GM12878 (cell line): ENCODE results near the gene FLT4. TPM values are rescaled to one million over a fixed set of nuclear protein-coding genes. Genes with fewer than 3 reads are reported as not detected.

Experiments
- ATAC-seq: fragments of 200-7000 bp; cut with Tn5 transposase; 3 replicates; pipeline ENCODE4 v1.9.1; 2020; ENCODE audit warnings: mild to moderate bottlenecking, moderate library complexity
- BruUV-seq: library from RNA; stranded (reverse); fragments of 400-500 nt; replicated peaks from 2 replicates; lab custom pipeline; 2021; lab: Mats Ljungman, UMichigan
- CTCF ChIA-PET: fragments of 300-600 bp; sonication (Branson Sonifier 250); formaldehyde crosslinking; extraction: SDS; loops from one replicate; lab custom pipeline; 2021; ENCODE audit warnings: inconsistent platforms; lab: Yijun Ruan, JAX
- POLR2A ChIA-PET: fragments of 350-600 bp; formaldehyde crosslinking; extraction: SDS; loops from one replicate; lab custom pipeline; 2021; ENCODE audit warnings: inconsistent platforms; lab: Charles Lee
- RAD21 ChIA-PET: fragments of 300-600 bp; sonication (Branson Sonifier 250); formaldehyde crosslinking; loops from one replicate; lab custom pipeline; 2023; ENCODE audit warnings: antibody characterized with exemption; ENCODE audit not compliant: unreplicated experiment; lab: Charles Lee
- SMC1A ChIA-PET: fragments of 300-600 bp; sonication (Branson Sonifier 250); formaldehyde crosslinking; loops from one replicate; lab custom pipeline; 2023; ENCODE audit not compliant: unreplicated experiment, uncharacterized antibody; lab: Charles Lee
- DNase-seq: peaks from one replicate; pipeline ENCODE4 v3.0.0-alpha.2; 2011; ENCODE audit warnings: low read depth, low spot score
- FAIRE-seq: peaks from 3 replicates; lab custom pipeline; 2011; peaks lifted over from hg19 to GRCh38; lab: Jason Lieb, UNC
- H2AFZ ChIP-seq: 2 replicates; pipeline ENCODE4 v1.6.0; 2011; ENCODE audit warnings: low read depth, low read length, control low read depth; ENCODE audit not compliant: control insufficient read depth
- H3K27ac ChIP-seq: 2 replicates; pipeline ENCODE4 v1.5.1; 2011; ENCODE audit warnings: control low read depth; ENCODE audit not compliant: control insufficient read depth, insufficient read depth
- H3K27me3 ChIP-seq, 2 experiments: replicated peaks in 1 of 2; 2 replicates each; pipeline versions ENCODE4 v1.6.0 to v1.6.1; 2011; ENCODE audit warnings: low read length in 1 of 2; ENCODE audit not compliant: control insufficient read depth in 2 of 2, insufficient read depth in 2 of 2
- H3K36me3 ChIP-seq, 2 experiments: 2 replicates each; pipeline ENCODE4 v1.5.1; 2011; ENCODE audit warnings: low read length in 1 of 2; ENCODE audit not compliant: control insufficient read depth in 2 of 2, insufficient read depth in 2 of 2
- H3K4me1 ChIP-seq: 2 replicates; pipeline ENCODE4 v1.6.1; 2011; ENCODE audit warnings: mild to moderate bottlenecking, low read length, moderate library complexity, mixed read lengths; ENCODE audit not compliant: control insufficient read depth, insufficient read depth
- H3K4me2 ChIP-seq: 2 replicates; pipeline ENCODE4 v1.6.0; 2011; ENCODE audit warnings: control low read depth; ENCODE audit not compliant: control insufficient read depth, insufficient read depth
- H3K4me3 ChIP-seq: fragments of 200-600 bp; sonication (generic); 2 replicates; pipeline ENCODE4 v1.5.1; 2016
- H3K79me2 ChIP-seq: 2 replicates; pipeline ENCODE4 v1.6.0; 2011; ENCODE audit warnings: low read length; ENCODE audit not compliant: control insufficient read depth, insufficient read depth
- H3K9ac ChIP-seq: 2 replicates; pipeline ENCODE4 v1.8.0; 2011; ENCODE audit warnings: low read length, control low read depth, mixed read lengths; ENCODE audit not compliant: control insufficient read depth, insufficient read depth
- H3K9me3 ChIP-seq: replicated peaks from 3 replicates; pipeline ENCODE4 v1.5.1; 2011; ENCODE audit warnings: mild to moderate bottlenecking, low read length; ENCODE audit not compliant: control insufficient read depth, insufficient read depth
- H4K20me1 ChIP-seq: 2 replicates; pipeline ENCODE4 v1.6.0; 2011; ENCODE audit not compliant: control insufficient read depth, insufficient read depth
- BMI1 ChIP-seq: fragments of 450-650 bp; IDR thresholded peaks from 2 replicates; pipeline ENCODE4 v1.6.1; 2016; ENCODE audit warnings: mild to moderate bottlenecking, moderate library complexity, borderline replicate concordance
- CREB1 ChIP-seq: IDR thresholded peaks from 2 replicates; pipeline ENCODE4 v1.6.1; 2012; ENCODE audit warnings: low read depth, mild to moderate bottlenecking, inconsistent platforms
- E2F4 ChIP-seq: IDR thresholded peaks from 2 replicates; pipeline ENCODE4 v1.6.1; 2012; ENCODE audit warnings: low read depth, low read length, improper control_type of control experiment
- EZH2 ChIP-seq: IDR thresholded peaks from 2 replicates; pipeline ENCODE4 v1.6.1; 2012; ENCODE audit warnings: low read depth, mild to moderate bottlenecking, control low read depth, inconsistent platforms, low read length, borderline replicate concordance; ENCODE audit not compliant: control insufficient read depth
- HDAC6 ChIP-seq: fragments of 200-600 bp; sonication (generic); IDR thresholded peaks from one replicate; pipeline ENCODE4 v1.8.0; 2017; ENCODE audit warnings: antibody characterized with exemption; ENCODE audit not compliant: unreplicated experiment
- HSF1 ChIP-seq: fragments of 150-350 bp; IDR thresholded peaks from 2 replicates; pipeline ENCODE4 v1.6.1; 2014; ENCODE audit warnings: mild to moderate bottlenecking, low read depth, low read length
- KLF5 ChIP-seq: fragments of 450-650 bp; IDR thresholded peaks from 2 replicates; pipeline ENCODE4 v1.6.1; 2014; ENCODE audit warnings: mild to moderate bottlenecking; ENCODE audit not compliant: partially characterized antibody
- NFYB ChIP-seq: IDR thresholded peaks from 2 replicates; pipeline ENCODE4 v1.6.1; 2011; ENCODE audit warnings: low read depth, mild to moderate bottlenecking, low read length, improper control_type of control experiment, moderate library complexity; ENCODE audit not compliant: insufficient read depth
- PML ChIP-seq: IDR thresholded peaks from 2 replicates; pipeline ENCODE4 v1.6.1; 2012; ENCODE audit warnings: low read length, inconsistent platforms
- POLR2AphosphoS5 ChIP-seq: IDR thresholded peaks from 2 replicates; pipeline ENCODE4 v1.6.1; 2011; ENCODE audit warnings: mild to moderate bottlenecking, low read length, inconsistent platforms
- RB1 ChIP-seq: fragments of 450-650 bp; formaldehyde crosslinking; IDR thresholded peaks from 2 replicates; pipeline ENCODE4 v1.6.1; 2017; ENCODE audit warnings: mild to moderate bottlenecking, borderline replicate concordance
- RFX5 ChIP-seq: IDR thresholded peaks from 2 replicates; pipeline ENCODE4 v1.6.1; 2011; ENCODE audit warnings: low read depth, low read length, improper control_type of control experiment
- SMAD1 ChIP-seq: fragments of 450-650 bp; IDR thresholded peaks from 2 replicates; pipeline ENCODE4 v1.6.1; 2018; ENCODE audit warnings: mild to moderate bottlenecking, low read depth; ENCODE audit not compliant: partially characterized antibody
- STAT3 ChIP-seq: IDR thresholded peaks from 2 replicates; pipeline ENCODE4 v1.6.1; 2011; ENCODE audit warnings: low read depth, low read length, improper control_type of control experiment
- TARDBP ChIP-seq: IDR thresholded peaks from 2 replicates; pipeline ENCODE4 v1.6.1; 2016; ENCODE audit warnings: borderline replicate concordance
- YBX1 ChIP-seq: fragments of 450-650 bp; IDR thresholded peaks from 2 replicates; pipeline ENCODE4 v1.6.1; 2016; ENCODE audit warnings: antibody characterized with exemption
- YY1 ChIP-seq: IDR thresholded peaks from 2 replicates; pipeline ENCODE4 v1.6.1; 2011; ENCODE audit warnings: low read depth, mild to moderate bottlenecking, low read length
- ZNF274 ChIP-seq: IDR thresholded peaks from one replicate; pipeline ENCODE4 v1.8.0; 2011; ENCODE audit not compliant: insufficient read length, insufficient read depth
- WGBS: methylation state at CpG from one replicate; pipeline ENCODE4 v1.1.6; 2016; ENCODE audit warnings: low lambda C conversion rate; ENCODE audit not compliant: insufficient replicate concordance, insufficient coverage; ENCODE audit errors: missing lambda C conversion rate; 5-methylcytosine and 5-hydroxymethylcytosine counted together
- in situ Hi-C: fragments of 300-500 bp; cut with MboI; formaldehyde crosslinking; loops from 9 replicates; pipeline ENCODE4 v1.14.3; 2018; ENCODE audit warnings: mixed read lengths
- intact Hi-C: fragments of 100-400 bp; cut with micrococcal nuclease; formaldehyde crosslinking; loops from one replicate; pipeline ENCODE4 v1.14.2; 2022; ENCODE audit not compliant: unreplicated experiment
- polyA plus RNA-seq, 11 experiments: library from polyadenylated mRNA; depleted of rRNA in 4 of 11; unstranded in 6 of 11; stranded (reverse) in 5 of 11; fragments of >200 nt; fragmentation: Nextera tagmentation in 4 of 11; fragmentation: Illumina TruSeq in 1 of 11; extraction: Ambion mirVana in 4 of 11; extraction: Trizol in 1 of 11; gene quantifications; 1 replicate in 1 of 11; 2 replicates in 10 of 11; pipeline versions ENCODE4 v1.2.1 to v1.2.3, GENCODE V29; 2011 to 2016; ENCODE audit warnings: inconsistent platforms in 2 of 11, missing spikeins in 2 of 11, low read depth in 1 of 11
- total RNA-seq, 4 experiments: library from RNA; depleted of rRNA in 3 of 4; stranded (reverse); fragments of >200 nt in 3 of 4; fragmentation: Illumina TruSeq in 1 of 4; extraction: Trizol in 1 of 4; gene quantifications; 2 replicates each; pipeline versions ENCODE4 v1.2.1 to v1.2.3, GENCODE V29; 2013 to 2021

Gene FLT4
- total and polyA plus RNA-seq, 10 of the 15 experiments (the other 5 are each of a cell fraction or from before 2014, with no cell fraction given) = 0.18 TPM; not detected in 9

DNA sequence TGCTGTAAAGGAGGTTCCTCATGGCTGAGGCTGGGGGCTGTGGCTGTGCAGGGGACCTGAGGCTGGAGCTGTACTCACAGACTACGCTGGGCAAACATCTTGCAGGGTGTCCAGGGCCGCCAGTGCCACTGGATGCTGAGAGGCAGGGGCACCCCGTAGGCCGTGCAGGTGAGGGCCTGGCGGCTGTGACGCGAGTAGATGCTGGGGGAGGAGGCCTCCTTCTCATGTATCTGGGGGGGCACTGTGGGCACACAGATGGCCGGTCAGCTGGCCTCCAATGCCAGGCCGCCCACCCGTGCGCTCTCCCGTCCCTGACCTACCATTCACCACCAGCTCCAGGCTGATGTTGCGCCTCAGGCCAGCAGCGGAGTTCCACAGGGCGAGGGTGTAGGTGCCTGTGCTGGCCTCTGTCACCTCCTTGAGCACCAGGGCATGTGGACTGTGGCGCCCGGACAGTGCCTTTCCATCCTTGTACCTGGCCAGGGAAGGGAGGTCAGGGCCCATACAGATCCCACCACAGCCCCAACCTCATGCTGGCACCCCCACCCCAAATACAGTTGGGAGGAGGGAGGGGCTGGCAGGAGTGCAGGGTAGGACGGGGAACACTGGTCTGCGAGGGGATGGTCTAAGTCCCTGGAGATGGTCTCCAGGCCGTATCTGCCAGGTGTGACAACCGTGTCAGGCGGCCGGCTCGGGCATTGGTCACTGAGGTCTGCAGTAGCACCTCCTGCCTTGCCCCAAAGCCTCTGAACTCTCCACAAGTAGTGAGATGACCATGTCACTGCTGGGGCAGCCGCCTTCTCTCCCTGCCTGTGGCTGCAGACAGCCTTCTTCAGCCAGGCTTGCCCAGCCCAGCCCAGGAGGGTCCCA, 23.4 kb downstream of the FLT4 start:
- H3K9me3 ChIP-seq = no peaks in the 10 kb centered on the region
- TF ChIP-seq YY1 (no peak), E2F4 (no peak), BMI1 (no peak), SMAD1 (no peak), HDAC6 (no peak), EZH2 (no peak), RB1 (no peak), HSF1 (no peak), STAT3 (no peak), TARDBP (no peak), ZNF274 (no peak), PML (no peak), CREB1 (no peak), NFYB (no peak), YBX1 (no peak), KLF5 (no peak), RFX5 (no peak), POLR2AphosphoS5 (no peak)
- no peaks in the 10 kb centered on the region; a peak in 2 of 4 replicates for H3K27me3 ChIP-seq
- SMC1A ChIA-PET = no interaction called here
- CTCF ChIA-PET = no interaction called here
- no peaks in the 10 kb centered on the region for H3K4me1 ChIP-seq
- no peaks in the 10 kb centered on the region for H4K20me1 ChIP-seq
- intact Hi-C loops (no loop called here), in situ Hi-C loops (no loop called here)
- RAD21 ChIA-PET = no interaction called here
- no peak overlapping the region for H3K9ac ChIP-seq
- DNase-seq (no peak), ATAC-seq (no peak), FAIRE-seq (no peak)
- no TSS peak for BruUV-seq
- no peak overlapping the region for H2AFZ ChIP-seq
- no peaks in the 10 kb centered on the region for H3K79me2 ChIP-seq
- POLR2A ChIA-PET = no interaction called here
- WGBS = 27% methylated on average over 24 of the region's 25 CpGs
- no peaks in the 10 kb centered on the region for H3K36me3 ChIP-seq
- no peak overlapping the region for H3K4me3 ChIP-seq
- no peak overlapping the region for H3K4me2 ChIP-seq
- H3K27ac ChIP-seq = no peak overlapping the region
